HK-2 (cell line): ENCODE measurements around the gene EDAR.

ENCODE experiments used
- DNase-seq: peaks from one replicate; pipeline ENCODE4 v3.0.0-alpha.2; 2018; ENCODE audit not compliant: unreplicated experiment

The EDAR gene

GRCh38 chr2:109001201-109001600 lies 12.2 kb upstream of the EDAR start:
- DNase-seq = no peak

- DNase-seq = no peak
These were observed 11.7 kb upstream of the EDAR start for GRCh38 chr2:109000738-109001137.

DNA sequence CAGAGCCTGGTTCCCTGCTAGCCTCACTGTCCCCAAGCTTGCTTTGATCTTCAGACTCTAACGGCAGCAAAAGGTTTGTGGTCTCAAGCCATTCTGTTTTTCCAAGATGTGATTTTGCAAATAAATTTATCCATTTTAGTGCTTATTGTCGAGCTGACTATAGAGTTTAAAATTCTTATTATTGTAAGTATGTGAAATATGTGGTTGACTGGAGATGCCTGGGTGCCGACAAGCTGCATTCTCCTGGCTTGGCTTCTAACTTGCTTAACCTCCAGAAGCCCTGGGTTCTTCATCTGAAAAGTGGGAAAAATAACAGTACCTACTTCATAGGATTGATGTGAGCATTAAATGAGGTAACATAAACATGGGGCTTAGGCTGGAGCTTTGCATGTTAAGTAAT lies 9.9 kb upstream of the EDAR start:
- no peak for DNase-seq

GRCh38 chr2:108994178-108994577 lies 5.2 kb upstream of the EDAR start:
- no peak for DNase-seq

GRCh38 chr2:108993095-108993937 lies 4.3 kb upstream of the EDAR start:
- no peak for DNase-seq

GRCh38 chr2:108988076-108988795 lies 784 bp downstream of the EDAR start:
- DNase-seq = no peak

DNA sequence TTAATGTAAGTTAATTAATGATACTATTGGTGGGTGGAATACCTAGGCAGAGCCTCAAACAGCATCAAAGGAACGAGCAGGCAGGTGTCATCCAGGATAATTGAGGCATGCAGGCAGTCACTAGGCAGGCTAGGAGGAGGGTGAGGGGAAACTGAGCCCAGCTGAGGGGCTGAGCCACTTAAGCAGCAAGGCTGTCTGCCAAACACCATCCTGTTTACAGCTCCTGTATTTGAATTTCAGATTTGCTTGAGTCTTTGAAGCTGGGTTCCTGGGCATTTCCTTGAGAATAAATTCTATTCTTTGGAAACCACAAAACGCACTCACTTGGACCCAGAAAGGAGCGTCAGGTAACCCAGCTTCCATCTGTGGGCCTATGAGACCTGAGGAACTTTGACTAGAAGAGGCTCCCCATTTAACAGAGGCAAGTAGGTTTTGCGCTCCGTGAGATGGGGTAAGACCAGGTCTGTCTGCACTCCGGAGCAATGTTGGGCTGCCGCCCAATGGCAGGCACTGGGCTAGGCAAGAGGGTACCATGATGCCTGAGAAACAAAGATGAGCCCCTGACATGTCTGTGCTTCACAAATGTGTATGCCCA lies 2.0 kb downstream of the EDAR start:
- no peak for DNase-seq

DNA sequence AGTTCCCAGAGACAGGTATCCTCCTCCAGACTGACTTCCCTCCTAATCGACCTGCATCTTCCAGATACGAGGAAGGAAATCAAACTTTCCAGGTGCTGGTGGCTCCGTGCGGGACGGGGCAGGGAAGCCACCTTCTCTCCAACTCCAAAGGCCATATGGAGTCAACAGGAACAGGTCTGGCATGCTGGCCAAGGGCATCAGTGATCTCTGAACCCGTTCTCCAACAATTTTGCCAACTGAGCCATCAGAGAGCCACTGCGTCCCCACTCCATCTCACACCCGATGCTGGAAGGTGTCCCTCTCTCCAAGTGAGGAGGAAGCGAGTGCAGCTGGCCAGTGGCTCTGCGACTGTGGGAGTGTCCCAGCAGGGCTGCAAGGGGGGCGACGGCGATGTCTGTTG lies 5.4 kb downstream of the EDAR start:
- no peak for DNase-seq

DNA sequence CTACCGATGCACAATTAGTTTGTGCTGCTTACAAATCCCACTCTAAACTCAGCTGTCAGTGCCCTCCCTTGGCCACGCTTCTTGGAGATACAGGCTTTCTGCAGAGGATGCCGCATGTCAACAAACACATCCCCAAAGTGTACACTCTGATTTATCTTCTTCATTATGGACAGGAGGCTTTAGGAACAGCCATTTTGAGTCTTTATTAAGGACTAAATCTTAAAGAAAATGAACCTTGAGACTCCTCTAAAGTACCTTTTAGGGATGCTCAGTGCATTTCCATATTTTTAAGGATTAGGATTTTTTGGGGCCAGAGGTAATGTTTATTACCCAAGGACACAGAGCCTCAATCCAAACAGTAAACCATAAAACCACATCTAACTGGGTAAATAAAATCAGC lies 6.0 kb downstream of the EDAR start:
- no peak for DNase-seq

DNA sequence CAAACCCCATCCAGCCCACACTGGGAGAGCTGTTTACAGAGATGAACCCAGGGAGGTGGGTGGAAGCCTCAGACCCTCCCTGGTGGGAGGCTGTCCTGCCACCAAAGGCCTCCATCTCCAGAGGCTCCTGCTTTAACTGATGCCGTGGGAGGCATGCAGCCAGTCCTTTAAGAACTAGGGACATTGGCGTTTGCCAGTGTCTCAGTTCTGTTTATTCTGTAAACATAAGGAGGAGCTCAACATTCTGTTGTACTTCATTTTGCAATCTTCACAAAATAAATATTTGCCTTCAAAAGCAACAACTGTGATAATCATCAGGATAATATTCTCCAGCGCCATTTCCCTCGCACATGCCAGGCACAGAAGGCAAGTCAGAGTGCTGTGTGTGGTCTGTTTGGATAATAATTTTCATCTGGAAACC lies 6.8 kb downstream of the EDAR start:
- DNase-seq = no peak

DNA sequence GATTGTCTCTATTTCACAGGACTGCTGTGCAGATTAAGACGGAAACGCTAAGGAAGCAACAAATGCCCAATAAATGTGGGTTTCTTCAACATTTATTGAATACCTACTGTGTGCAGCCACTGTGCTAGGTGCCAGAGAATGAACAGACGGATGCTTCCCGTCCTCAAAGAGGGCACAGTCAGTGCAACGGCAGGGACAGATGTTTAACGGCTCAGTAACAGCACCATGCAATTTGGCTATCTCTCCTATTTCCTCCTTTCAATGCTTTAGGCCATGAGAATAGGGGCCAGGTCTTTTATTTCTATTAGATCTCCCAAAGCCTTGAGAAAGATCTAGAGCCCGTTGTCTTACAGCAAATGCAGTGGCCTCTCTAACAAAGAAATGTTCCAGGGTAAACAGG lies 7.2 kb downstream of the EDAR start:
- no peak for DNase-seq

DNA sequence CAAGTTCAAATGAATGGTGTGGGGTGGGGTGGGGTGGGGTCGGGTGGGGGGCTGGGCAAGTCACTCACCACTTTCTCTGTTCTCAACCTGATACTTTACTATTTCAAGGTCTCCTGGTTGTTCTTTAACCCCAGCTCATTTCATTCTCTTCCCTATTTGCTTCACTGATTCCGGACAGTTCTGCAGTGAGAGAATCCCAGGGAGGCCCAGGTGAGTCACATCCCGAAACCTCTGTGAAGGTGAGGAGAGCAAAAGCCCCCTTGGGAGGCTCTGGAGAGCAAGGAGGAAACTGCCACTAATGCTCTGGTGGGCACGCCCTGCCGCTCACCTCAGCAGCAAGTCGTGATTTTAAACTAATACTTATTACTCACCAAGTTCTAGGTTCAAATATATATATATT lies 8.9 kb downstream of the EDAR start:
- DNase-seq = peak; percentile 43

- no peak for DNase-seq
These were observed 9.6 kb downstream of the EDAR start for GRCh38 chr2:108979461-108979860.

GRCh38 chr2:108978709-108979111 lies 10.3 kb downstream of the EDAR start:
- DNase-seq = no peak

DNA sequence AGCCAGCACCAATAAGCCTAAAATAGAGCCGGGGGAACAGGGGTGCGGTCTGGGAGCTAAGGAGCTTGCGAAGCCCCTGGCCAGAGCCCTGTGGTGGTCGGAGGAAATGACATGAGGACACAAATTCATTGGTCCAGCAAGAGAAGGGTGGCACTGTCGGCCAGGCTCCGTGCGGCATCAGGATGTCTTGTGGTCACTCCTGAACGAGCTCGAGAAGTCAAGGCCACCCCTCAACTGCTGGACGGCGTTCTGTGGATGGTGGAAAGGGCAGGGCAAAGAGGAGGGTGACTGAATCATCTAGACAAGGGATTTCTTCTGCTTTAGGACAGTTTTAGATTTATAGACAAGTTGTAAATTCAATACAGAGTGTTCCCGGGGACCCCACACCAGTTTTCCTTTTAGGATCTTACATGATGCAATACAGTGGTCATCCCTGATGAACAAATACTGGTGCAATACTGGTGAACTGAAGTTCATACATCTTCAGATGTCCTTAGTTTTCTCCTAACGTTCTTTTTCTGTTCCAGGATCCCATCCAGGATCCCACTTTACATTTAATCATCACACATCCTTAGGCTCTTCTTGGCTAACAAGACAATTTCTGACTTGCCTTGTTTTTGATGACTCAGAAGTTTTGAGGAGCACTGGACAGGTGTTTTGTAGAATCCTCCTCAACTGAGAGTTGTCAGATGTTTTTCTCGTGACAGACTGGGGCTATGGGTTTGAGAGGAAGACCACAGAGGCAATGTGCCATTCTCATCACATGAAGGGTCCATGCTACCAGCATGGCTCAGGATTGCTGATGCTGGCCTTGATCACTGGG lies 13.2 kb downstream of the EDAR start:
- DNase-seq = no peak

GRCh38 chr2:108974674-108975073 lies 14.3 kb downstream of the EDAR start:
- DNase-seq = no peak

DNA sequence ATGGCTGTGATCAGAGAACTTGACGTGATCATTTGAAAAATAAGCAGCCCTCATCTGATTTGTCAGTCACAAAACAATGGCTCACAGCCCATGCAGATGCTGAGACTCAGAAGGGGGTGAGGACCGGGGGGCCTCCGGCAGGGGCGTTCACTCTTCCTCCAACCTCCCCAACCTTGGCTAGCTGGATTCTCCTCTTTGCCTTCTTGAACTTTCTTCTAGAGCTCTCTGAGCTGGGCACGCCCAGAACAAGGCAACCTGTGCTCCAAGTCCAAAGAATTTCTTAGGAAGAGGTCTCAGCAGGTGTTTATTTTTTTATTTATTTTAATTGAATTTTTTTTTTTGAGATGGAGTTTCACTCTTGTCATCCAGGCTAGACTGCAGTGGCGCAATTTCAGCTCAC lies 16.4 kb downstream of the EDAR start:
- no peak for DNase-seq

DNA sequence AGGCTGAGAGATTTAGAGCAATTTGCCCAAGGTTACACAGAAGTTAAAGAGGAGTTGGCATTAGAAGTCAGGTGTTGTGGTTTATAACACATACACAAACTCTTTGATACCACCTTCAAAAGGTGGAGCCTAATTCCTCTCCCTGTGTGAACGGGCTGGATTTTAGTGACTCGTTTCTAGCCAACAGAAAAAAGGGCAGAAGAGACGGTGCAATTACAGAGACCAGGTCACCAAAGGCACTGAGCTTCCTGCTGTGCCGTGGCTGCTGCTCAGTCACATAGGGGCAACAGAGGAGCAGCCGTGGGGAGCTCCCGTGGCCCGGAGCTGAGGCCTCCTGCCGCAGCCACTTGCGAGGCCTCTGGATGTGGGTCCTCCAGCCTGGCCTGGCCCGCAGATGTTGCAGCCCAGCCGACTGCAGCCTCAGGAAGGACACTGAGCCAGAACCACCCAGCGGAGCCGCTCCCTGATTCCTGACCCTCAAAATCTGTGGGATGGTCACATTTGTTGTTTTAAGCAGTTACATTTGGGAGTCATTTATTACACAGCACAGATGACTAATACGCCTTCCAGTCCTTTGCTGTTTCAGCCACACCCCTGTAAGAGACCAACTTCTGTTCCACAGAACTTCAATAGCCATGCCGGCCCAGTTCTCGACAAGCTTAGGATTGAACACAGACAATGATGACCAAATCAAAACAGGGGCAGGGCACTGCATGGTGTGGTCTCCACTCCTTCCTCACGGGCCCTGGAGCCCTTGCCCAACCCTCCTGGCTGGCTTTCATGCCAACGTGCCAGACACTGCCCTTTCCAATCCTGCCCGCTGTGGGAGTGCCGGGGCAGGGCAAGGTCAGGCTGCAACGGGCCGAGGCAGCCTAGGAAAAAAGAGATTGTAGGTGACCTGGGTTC lies 17.1 kb downstream of the EDAR start:
- no peak for DNase-seq

DNA sequence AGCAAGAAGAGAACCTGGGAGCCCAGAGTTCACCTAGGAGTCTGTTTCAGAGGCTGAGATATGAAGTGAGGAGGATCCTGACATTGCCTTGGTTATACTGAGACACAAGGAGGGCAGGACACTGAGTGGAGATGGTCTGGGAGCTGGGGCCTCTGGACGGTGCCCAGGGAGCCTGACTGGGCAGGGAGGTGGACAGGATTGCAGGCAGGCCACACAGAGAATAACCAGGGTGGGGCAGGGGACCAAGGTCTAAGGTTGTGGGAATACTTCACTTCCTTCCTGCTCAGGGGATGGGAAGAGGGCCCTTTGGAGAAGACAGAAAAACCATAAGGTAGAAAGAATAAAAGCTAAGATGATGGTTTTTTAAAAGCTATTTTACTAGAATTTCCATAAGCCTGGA lies 18.7 kb downstream of the EDAR start:
- no peak for DNase-seq

DNA sequence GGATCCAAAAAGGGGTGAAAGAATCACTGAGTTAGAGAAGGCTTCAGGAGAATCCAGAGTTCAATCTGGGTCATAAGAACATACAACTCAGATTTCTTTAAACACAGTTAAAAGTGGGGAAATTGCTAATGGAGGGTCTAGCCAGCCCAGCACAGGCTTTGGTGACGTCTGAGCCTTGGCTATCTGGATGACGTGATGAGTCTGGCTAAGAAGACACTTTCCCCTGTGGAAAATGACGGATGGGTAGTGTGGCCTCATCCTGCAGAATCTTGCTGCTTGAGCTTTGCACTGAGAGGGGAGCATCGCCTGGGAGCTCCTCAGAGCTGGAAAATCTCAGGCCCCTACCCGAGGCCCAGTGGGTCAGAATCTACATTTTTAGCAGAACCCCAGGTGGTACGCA lies 19.2 kb downstream of the EDAR start:
- no peak for DNase-seq

- no peak for DNase-seq
These were observed 20.4 kb downstream of the EDAR start for GRCh38 chr2:108968619-108969018.
